Endothelial cell of umbilical vein (primary cell): ENCODE data around the gene NFE2L1. TPM values are rescaled to one million over a fixed set of nuclear protein-coding genes. Genes with fewer than 3 reads are reported as not detected.
A peak's percentile ranks its signal among the peaks of the same experiment; 100 is the strongest.

ENCODE experiments used
- BruUV-seq: library from RNA; stranded (reverse); fragments of 400-500 nt; replicated peaks from 2 replicates; lab custom pipeline; 2021; lab: Mats Ljungman, UMichigan
- CTCF ChIA-PET: fragments of 300-600, 350-600 bp; sonication (Branson Sonifier 250); formaldehyde crosslinking; loops from one replicate; lab custom pipeline; 2021; ENCODE audit warnings: antibody characterized with exemption, inconsistent platforms; lab: Charles Lee
- POLR2A ChIA-PET: fragments of 300-600, 350-600 bp; sonication (Branson Sonifier 250); formaldehyde crosslinking; loops from one replicate; lab custom pipeline; 2021; ENCODE audit warnings: antibody characterized with exemption, inconsistent platforms; lab: Charles Lee
- DNase-seq: peaks from one replicate; pipeline ENCODE4 v3.0.0-alpha.2; 2011; ENCODE audit warnings: low read depth, low spot score
- FAIRE-seq: peaks from 2 replicates; lab custom pipeline; 2011; peaks lifted over from hg19 to GRCh38; lab: Jason Lieb, UNC
- H2AFZ ChIP-seq: 2 replicates; pipeline ENCODE4 v1.6.0; 2012; ENCODE audit warnings: low read depth, low read length, control low read depth, inconsistent platforms
- H3K27ac ChIP-seq: 2 replicates; pipeline ENCODE4 v1.5.1; 2011; ENCODE audit warnings: low read depth, mild to moderate bottlenecking, control low read depth, low read length, moderate library complexity; ENCODE audit not compliant: insufficient read depth
- H3K27me3 ChIP-seq, 2 experiments: 2 replicates each; pipeline versions ENCODE4 v1.6.0 to v1.6.1; 2011; ENCODE audit warnings: low read length in 2 of 2, mixed read lengths in 1 of 2; ENCODE audit not compliant: control insufficient read depth in 2 of 2, insufficient read depth in 2 of 2
- H3K36me3 ChIP-seq, 2 experiments: 2 replicates in 1 of 2; 3 replicates in 1 of 2; pipeline ENCODE4 v1.5.1; 2011; ENCODE audit warnings: low read length in 2 of 2, mild to moderate bottlenecking in 1 of 2, moderate library complexity in 1 of 2; ENCODE audit not compliant: control insufficient read depth in 2 of 2, insufficient read depth in 2 of 2; ENCODE audit errors: extremely low read depth in 1 of 2
- H3K4me1 ChIP-seq: 3 replicates; pipeline ENCODE4 v1.5.1; 2011; ENCODE audit warnings: mild to moderate bottlenecking, low read length; ENCODE audit not compliant: control insufficient read depth, insufficient read depth; ENCODE audit errors: extremely low read depth
- H3K4me2 ChIP-seq: 2 replicates; pipeline ENCODE4 v1.6.1; 2011; ENCODE audit warnings: low read length, control low read depth, mixed read lengths; ENCODE audit not compliant: insufficient read depth
- H3K4me3 ChIP-seq, 3 experiments: fragments of 200-600 bp in 1 of 3; sonication (generic), shearing (Covaris generic) in 1 of 3; replicated peaks in 1 of 3; 2 replicates each; pipeline ENCODE4 v1.5.1; 2011 to 2016; ENCODE audit warnings: control low read depth in 3 of 3, low read length in 3 of 3, mild to moderate bottlenecking in 2 of 3, inconsistent platforms in 1 of 3, low read depth in 1 of 3, moderate library complexity in 1 of 3; ENCODE audit not compliant: insufficient read depth in 1 of 3
- H3K79me2 ChIP-seq: 2 replicates; pipeline ENCODE4 v1.6.0; 2012; ENCODE audit warnings: low read length, inconsistent platforms; ENCODE audit not compliant: control insufficient read depth, insufficient read depth
- H3K9ac ChIP-seq: replicated peaks from 2 replicates; pipeline ENCODE3; 2011; ENCODE audit warnings: low read length, control low read depth; ENCODE audit not compliant: insufficient read depth; ENCODE audit errors: extremely low read depth
- H3K9me1 ChIP-seq: replicated peaks from 3 replicates; pipeline ENCODE4 v1.6.0; 2011; ENCODE audit warnings: mild to moderate bottlenecking, low read length; ENCODE audit not compliant: control insufficient read depth, insufficient read depth; ENCODE audit errors: extremely low read depth
- H3K9me3 ChIP-seq: replicated peaks from 2 replicates; pipeline ENCODE4 v1.5.1; 2012; ENCODE audit warnings: low read length, inconsistent platforms; ENCODE audit not compliant: control insufficient read depth, insufficient read depth
- H4K20me1 ChIP-seq: replicated peaks from 2 replicates; pipeline ENCODE3; 2011; ENCODE audit warnings: mild to moderate bottlenecking, low read length; ENCODE audit not compliant: control insufficient read depth, insufficient read depth; ENCODE audit errors: extremely low read depth
- EZH2 ChIP-seq: IDR thresholded peaks from 2 replicates; pipeline ENCODE4 v1.6.1; 2012; ENCODE audit warnings: borderline replicate concordance, low read depth, mild to moderate bottlenecking, moderate library complexity, low read length, inconsistent platforms; ENCODE audit not compliant: severe bottlenecking
- FOS ChIP-seq: IDR thresholded peaks from 2 replicates; pipeline ENCODE4 v1.6.1; 2011; ENCODE audit warnings: mild to moderate bottlenecking, low read length, moderate library complexity, borderline replicate concordance; ENCODE audit not compliant: insufficient read depth
- GATA2 ChIP-seq: IDR thresholded peaks from 2 replicates; pipeline ENCODE4 v1.7.0; 2011; ENCODE audit warnings: low read depth, mild to moderate bottlenecking, moderate library complexity, mixed read lengths, low read length; ENCODE audit not compliant: insufficient read length, insufficient read depth
- JUN ChIP-seq: IDR thresholded peaks from 2 replicates; pipeline ENCODE4 v1.6.1; 2011; ENCODE audit warnings: borderline replicate concordance, low read depth; ENCODE audit not compliant: insufficient read length, insufficient read depth
- MYC ChIP-seq: IDR thresholded peaks from one replicate; pipeline ENCODE4 v1.6.1; 2011; ENCODE audit warnings: mild to moderate bottlenecking, low read depth, low read length
- POLR2A ChIP-seq: IDR thresholded peaks from 2 replicates; pipeline ENCODE4 v1.6.1; 2012; ENCODE audit warnings: low read depth, mild to moderate bottlenecking, control low read depth, low read length
- POLR2AphosphoS5 ChIP-seq: IDR thresholded peaks from 2 replicates; pipeline ENCODE4 v1.6.1; 2012; ENCODE audit warnings: low read depth, mild to moderate bottlenecking, control low read depth, low read length, moderate library complexity; ENCODE audit not compliant: insufficient read depth
- dilution Hi-C: fragments of 300-500 bp; cut with MboI; formaldehyde crosslinking; loops from one replicate; pipeline ENCODE4 v1.15.0; 2019; ENCODE audit warnings: low sequenced_read_pairs; ENCODE audit not compliant: extremely low pct_ligation_motif_present
- intact Hi-C: fragments of 100-400 bp; cut with micrococcal nuclease; formaldehyde crosslinking; loops from one replicate; pipeline ENCODE4 v1.10.0; 2022
- polyA plus RNA-seq, 4 experiments: library from polyadenylated mRNA; depleted of rRNA in 3 of 4; stranded (reverse) in 3 of 4; unstranded in 1 of 4; fragments of >200 nt; gene quantifications; 2 replicates each; pipeline versions ENCODE4 v1.2.1 to v1.2.3, GENCODE V29; 2011 to 2012; ENCODE audit warnings: missing spikeins in 1 of 4
- total RNA-seq: library from RNA; stranded (reverse); gene quantifications from 2 replicates; pipeline ENCODE4 v1.2.3, GENCODE V29; 2021
- TF ChIP-seq, protein P1 (sequence below), 2 donors: IDR thresholded peaks; 1 replicate in 1 of 2; 2 replicates in 1 of 2; pipeline ENCODE4 v1.5.1; 2011; ENCODE audit warnings: low read length in 2 of 2, mild to moderate bottlenecking in 2 of 2, moderate library complexity in 2 of 2, control low read depth in 1 of 2, inconsistent platforms in 1 of 2, low read depth in 1 of 2; ENCODE audit not compliant: insufficient read depth in 1 of 2; ENCODE audit errors: extremely low read depth in 1 of 2
- TF ChIP-seq, protein P2 (sequence below): IDR thresholded peaks from 2 replicates; pipeline ENCODE4 v1.6.1; 2011; ENCODE audit not compliant: insufficient read depth, insufficient read length

The NFE2L1 gene
- total and polyA plus RNA-seq, 2 donors (not counting 3 experiments of a cell fraction or from before 2014, with no cell fraction given) = 187 to 236 TPM

DNA sequence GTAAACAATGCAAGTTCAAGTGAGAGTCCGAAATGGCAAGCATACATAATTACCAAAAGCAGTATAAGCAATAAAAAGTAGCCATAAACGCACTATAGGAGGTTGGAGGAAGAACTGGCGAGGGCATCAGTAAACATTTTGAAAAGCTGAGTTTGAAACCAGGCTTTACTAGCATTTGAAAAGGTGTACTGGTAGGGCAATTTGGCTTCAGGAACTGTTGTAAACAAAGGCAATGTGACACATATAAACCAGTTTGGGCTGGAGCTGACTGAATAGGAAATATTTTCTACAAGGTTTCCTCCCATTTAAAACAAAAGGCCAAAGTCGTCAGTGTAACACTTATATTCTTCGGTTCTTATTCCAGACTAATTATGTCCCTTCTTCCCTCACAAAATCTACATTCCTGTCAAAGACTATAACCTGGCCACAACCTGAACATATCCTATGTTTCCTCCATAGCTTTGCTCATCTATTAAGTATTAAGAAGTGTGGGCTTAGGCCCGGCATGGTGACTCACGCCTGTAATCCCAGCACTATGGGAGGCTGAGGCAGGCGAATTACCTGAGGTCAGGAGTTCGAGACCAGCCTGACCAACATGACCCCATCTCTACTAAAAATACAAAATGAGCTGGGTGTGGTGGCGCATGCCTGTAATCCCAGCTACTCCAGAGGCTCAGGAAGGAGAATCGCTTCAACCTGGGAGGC is 45.3 kb downstream of the NFE2L1 start:
- BruUV-seq = no TSS peak

More for the DNA sequence above, 45.3 kb downstream of the NFE2L1 start:
- Histone ChIP-seq H3K36me3 (no peaks in the 10 kb centered on the region), H3K4me3 (no peak overlapping the region), H3K9ac (no peak overlapping the region), H2AFZ (no peak overlapping the region), H3K79me2 (peaks cover 89% of the 10 kb centered on the region), H3K9me1 (no peaks in the 10 kb centered on the region), H3K4me2 (no peak overlapping the region), H3K27me3 (no peaks in the 10 kb centered on the region), H3K27ac (no peak overlapping the region), H3K9me3 (no peaks in the 10 kb centered on the region), H3K4me1 (peaks cover 4% of the 10 kb centered on the region), H4K20me1 (peaks cover 6% of the 10 kb centered on the region)
- ChIA-PET POLR2A (no interaction called here), CTCF (interaction anchor here (0.9 to 1.5 kb wide), 5 partner anchors 10 to 29 kb away, joined by 3 to 8 read pairs (median 3); no protein-coding TSS in a partner anchor)
- DNase-seq (peak; percentile 28), FAIRE-seq (no peak)
- intact Hi-C loops (no loop called here), dilution Hi-C loops (no loop called here)
- no peak for TF ChIP-seq POLR2A
- TF ChIP-seq FOS = no peak
- no peak for TF ChIP-seq EZH2
- no peak for TF ChIP-seq POLR2AphosphoS5
- TF ChIP-seq, protein P1, sequence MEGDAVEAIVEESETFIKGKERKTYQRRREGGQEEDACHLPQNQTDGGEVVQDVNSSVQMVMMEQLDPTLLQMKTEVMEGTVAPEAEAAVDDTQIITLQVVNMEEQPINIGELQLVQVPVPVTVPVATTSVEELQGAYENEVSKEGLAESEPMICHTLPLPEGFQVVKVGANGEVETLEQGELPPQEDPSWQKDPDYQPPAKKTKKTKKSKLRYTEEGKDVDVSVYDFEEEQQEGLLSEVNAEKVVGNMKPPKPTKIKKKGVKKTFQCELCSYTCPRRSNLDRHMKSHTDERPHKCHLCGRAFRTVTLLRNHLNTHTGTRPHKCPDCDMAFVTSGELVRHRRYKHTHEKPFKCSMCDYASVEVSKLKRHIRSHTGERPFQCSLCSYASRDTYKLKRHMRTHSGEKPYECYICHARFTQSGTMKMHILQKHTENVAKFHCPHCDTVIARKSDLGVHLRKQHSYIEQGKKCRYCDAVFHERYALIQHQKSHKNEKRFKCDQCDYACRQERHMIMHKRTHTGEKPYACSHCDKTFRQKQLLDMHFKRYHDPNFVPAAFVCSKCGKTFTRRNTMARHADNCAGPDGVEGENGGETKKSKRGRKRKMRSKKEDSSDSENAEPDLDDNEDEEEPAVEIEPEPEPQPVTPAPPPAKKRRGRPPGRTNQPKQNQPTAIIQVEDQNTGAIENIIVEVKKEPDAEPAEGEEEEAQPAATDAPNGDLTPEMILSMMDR (IDR thresholded peaks at IDR 0.05; ENCODE audit: extremely low read depth in 1 of 2, insufficient read depth in 1 of 2, low read depth in 1 of 2, low read length in 2 of 2) = no peak
- no peak for TF ChIP-seq GATA2
- no peak for TF ChIP-seq JUN
- TF ChIP-seq, protein P2, sequence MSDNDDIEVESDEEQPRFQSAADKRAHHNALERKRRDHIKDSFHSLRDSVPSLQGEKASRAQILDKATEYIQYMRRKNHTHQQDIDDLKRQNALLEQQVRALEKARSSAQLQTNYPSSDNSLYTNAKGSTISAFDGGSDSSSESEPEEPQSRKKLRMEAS = no peak
- no peak for TF ChIP-seq MYC
